Activated effector memory CD4-positive, alpha-beta T cell treated with Interleukin-2 at 50 U/mL for 16 hours (primary cell): ENCODE data around the gene ARHGEF37.

Source experiments
- DNase-seq: peaks from one replicate; pipeline ENCODE4 v3.0.0-alpha.2; 2020

Gene ARHGEF37

DNA sequence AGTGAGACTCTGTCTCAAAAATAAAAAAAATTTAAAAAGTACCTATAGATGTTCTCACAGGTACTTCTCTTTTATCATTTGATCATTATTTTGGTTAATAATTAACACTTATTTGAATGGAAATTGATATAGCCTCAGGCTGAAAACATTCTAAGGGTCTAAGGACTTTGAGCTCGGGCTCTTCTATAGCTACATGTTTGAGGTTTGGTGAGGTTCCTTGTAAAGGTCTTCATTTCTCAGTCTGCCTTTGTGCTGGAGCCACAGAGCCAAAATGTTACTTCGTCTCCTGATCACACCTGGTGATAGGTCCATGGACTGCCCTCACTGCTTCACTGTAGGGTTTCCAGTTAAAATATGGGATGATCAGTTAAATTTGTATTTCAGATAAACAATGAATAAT, 22.6 kb downstream of the ARHGEF37 start:
- no peak for DNase-seq

DNA sequence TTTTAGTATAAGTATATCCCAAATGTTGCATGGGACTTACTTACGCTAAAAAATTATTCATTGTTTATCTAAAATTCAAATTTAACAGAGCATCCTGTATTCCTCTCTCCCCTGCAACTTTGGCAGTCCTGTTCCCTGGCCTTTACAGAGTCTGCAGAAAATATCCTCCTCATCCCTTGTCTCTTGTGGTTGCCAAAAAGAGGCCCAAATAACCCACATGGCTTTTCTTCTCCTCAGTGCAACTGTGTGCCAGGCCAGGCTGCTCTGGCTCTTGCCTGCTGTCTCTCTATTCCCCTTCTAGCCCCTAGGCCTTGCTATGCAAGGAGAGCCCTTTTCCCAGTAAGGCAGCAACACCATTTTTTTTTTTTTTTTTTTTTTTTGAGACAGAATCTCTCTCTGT, 23.0 kb downstream of the ARHGEF37 start:
- no peak for DNase-seq

- DNase-seq = no peak
Observed at GRCh38 chr5:149605354-149605997, 24.2 kb downstream of the ARHGEF37 start.

- no peak for DNase-seq
Observed at GRCh38 chr5:149605998-149606724, 24.9 kb downstream of the ARHGEF37 start.

DNA sequence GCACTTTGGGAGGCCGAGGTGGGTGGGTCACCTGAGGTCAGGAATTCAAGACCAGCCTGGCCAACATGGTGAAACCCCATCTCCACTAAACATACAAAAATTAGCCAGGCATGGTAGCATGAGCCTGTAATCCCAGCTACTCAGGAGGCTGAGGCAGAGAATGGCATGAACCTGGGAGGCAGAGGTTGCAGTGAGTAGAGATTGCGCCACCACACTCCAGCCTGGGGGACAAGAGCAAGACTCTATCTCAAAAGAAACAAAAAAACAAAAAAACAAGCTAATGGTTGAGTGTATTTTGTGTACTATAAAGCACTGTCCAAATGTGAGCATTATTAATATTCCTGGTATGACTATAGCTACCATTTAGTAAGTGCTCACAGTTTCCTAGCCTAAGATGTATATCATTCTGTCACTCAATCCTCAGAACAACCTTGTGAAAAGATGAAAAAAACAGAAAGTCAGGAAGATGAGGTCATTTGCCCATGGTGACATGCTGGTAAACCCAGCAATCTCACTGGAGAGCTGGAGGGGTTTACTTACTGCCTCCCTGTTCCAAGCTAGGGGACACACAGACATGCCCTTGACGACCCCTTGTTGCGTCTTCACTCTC, 27.7 kb downstream of the ARHGEF37 start:
- no peak for DNase-seq

GRCh38 chr5:149609640-149610219, 28.4 kb downstream of the ARHGEF37 start:
- no peak for DNase-seq

DNA sequence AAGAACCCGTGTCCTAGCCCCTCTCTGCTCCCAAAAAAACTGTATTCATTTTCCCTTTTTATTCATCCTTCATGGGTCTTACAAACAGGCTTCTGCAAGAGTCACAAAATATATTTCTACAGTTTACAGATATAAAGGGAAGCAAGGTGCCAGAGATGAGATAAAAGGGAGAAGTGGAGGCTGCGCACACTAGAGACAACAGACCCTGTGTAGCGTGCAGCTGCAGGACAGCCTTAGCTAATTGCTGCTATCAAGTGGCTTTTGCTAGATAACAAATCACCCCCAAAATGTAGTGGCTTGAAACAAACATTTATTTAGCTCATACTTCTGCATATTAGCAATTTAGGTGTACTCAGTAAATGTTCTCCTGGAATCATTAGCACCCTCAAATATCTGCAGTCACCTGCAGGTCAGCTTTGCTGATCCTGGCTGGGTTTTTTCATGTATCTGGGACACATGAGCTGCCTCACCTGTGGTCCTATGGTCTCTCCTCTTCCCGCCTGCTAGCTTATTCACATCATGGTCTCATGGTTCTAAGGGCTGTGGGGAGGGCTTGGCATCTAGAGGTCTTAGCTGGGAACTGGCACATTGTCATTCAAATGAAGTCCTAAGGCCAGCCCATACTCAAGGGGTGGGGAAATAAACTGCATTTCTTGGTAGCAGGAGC, 29.4 kb downstream of the ARHGEF37 start:
- DNase-seq = no peak

DNA sequence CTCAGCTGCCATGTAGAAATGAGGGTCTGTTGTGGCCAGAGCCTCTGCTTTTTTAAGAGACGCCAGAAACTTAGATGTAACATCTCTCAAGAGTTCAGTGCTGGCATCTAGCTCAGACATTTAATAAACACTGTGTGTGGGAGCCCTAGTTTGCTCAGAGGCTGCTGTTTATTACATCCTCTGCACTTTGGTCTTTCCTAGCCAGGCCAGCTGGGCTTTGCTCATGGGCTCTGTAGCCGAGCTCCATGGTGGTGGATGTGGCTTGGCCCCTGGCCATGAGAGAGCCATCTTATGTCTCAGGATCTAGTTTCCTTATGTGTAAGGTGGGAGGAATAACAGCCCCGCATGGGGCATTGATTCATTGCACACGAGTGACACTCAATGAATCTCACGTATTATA, 30.0 kb downstream of the ARHGEF37 start:
- no peak for DNase-seq

DNA sequence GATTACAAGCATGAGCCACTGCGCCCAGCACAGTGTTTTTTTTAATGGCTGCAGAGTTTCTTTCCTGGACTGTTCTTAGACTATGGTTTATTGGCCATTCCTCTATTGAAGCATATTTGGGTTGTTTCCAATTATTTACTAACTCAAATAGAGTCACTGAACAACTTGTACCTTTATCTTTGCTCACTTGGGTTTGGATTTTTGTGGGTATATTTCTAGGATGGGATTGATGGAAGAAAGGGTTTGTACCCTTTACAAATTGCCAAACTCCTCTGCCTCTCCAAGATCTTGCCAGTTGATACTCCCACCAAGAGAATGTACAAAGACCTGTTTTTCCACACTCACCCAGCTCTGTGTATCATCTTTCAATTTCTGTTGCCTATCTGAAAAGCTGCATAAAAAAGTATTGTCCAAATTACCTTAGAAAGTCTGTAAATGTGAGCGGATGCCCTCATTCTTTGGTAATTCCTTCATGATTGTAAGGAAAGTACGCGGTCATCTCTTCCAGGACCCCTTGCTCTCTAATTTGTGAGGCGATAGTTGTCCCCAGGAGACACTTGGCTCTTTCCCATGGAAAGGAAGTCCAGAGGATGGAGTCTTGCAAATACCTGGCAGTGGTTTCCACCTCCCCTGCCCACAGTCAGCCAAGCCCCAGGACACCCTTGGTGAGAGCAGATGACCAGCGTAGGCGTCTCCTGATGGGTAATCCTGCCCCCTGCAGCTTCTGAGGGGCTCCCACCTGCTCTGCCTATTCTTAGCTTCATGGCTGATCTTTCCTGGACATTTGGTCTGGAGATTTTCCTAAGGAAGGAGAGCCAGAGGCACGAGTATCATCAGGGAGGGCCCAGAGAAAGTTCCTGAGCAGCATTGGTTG, 33.0 kb downstream of the ARHGEF37 start:
- no peak for DNase-seq

DNA sequence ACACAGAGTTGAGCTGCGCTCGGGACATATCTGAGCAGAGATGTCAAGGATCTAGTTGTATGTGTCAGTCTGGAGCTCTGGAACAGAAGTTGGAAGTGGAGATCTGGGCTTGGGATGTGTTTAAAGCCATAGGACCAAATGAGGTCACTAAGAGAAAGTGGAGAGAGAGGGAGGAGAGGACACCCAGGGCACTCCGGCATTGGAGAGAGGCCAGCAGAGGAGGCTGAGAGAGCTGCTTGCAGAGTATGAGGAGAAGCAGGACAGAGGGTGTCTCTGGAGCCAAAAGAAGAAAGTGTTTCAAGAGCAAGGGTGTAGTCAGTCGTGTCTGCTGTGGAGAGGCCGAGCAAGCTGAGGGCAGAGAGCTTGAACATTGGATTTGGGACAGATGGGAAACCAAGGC, 34.7 kb downstream of the ARHGEF37 start:
- DNase-seq = no peak

- DNase-seq = no peak
Observed at GRCh38 chr5:149616727-149617285, 35.5 kb downstream of the ARHGEF37 start.

GRCh38 chr5:149617760-149618306, 36.5 kb downstream of the ARHGEF37 start:
- DNase-seq = no peak

DNA sequence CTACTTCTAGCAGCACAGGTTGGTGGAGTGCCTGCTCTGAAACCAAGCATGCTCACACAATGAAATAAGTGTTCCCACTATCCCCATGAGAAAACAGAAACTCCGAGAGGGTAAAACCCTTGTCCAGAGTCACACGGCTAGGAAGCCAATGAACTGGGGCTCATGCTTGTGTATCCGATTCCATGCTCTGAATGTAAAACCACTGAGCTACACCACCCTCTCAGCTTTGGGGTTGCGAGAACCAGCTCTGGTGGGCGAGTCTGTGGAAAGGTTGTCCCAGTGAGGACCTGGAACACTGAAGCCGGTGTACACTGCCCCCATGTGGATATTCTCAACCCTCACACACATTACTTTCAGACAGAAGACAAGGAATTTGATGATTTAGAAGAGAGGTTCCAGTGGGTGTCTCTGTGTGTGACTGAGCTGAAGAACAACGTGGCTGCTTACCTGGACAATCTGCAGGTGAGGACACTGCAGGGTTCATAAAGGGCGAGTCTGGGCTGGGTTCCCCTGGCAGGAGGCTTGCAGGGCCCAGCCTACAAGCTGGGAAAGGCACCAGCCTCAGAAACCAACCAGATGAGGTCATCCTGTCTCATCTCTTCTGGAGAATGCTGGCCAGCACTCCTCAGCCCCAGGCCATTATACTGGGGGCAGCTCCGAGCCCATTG, 37.4 kb downstream of the ARHGEF37 start:
- DNase-seq = no peak

GRCh38 chr5:149621415-149622098, 40.3 kb downstream of the ARHGEF37 start:
- DNase-seq = no peak

DNA sequence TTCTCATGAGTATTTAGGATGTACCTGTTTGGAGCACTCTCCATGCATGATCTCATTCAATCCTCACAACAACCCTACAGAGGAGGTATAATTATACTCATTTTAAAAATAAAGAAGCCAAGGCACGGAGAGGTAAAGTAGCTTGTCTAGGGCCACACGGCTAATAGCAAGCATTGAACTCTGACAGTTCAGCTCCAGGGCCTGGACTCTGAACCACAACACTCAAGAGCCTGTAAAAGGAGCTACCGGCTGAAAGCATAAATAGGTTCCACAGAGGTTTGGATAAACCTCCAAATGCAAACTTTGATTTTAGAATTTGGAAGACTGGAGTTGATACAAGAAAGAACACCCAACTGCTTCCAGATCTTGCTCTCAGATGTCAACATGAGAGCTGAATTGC, 41.2 kb downstream of the ARHGEF37 start:
- no peak for DNase-seq

DNA sequence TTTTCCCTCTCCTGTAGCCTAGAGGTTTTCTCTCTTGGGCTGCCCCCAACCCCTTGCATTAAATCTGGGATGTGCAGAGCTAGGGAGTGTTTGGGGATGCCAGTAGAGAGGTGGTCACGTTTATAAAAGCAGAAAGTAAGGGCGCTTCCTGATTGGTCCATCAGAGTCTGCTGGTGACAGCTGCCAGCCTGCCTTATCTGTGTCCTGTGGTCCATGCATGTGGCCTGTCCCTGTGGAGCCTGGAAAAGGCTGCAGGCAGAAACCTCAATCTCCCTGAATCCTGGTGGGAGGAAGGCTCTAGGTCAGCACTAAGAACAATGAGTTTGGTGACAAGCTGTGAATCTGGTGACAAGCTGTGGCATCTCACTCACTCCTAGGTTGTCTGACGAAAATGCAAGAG, 42.2 kb downstream of the ARHGEF37 start:
- DNase-seq = no peak

DNA sequence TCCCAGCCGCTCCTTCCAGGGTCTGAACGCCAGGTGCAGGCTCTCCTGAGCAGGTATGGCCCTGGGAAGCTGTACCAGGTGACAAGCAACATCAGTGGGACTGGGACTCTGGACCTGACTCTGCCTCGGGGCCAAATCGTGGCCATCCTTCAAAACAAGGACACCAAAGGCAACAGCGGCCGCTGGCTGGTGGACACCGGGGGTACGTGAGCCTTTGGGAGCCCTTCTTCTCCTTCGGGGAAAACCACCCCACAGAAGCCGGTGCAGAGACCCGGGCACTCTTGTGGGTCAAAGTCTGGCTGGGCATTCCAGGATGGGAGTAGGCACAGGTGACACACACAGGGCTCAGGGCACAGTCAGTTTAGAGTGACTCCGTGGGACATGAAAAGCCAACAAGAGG, 45.8 kb downstream of the ARHGEF37 start:
- DNase-seq = no peak

DNA sequence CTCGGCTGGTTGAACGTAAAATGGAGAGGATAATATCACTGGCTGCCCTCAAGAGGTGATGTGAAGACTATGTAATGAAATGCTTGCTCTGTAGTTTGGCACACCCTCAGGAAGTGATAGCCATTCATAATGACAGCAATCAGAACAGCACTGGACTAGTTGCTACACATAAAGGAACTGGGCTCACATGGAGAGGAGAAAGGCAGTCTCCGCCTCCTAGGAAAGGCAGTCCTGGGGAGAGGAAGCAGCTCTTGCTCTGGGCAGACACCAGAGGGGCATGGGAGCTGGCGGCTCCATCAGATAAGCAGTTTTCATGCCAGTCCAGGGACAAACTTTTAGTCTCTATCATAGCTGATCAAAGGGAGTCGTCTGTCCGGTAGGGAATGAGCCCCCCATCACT, 46.9 kb downstream of the ARHGEF37 start:
- no peak for DNase-seq

DNA sequence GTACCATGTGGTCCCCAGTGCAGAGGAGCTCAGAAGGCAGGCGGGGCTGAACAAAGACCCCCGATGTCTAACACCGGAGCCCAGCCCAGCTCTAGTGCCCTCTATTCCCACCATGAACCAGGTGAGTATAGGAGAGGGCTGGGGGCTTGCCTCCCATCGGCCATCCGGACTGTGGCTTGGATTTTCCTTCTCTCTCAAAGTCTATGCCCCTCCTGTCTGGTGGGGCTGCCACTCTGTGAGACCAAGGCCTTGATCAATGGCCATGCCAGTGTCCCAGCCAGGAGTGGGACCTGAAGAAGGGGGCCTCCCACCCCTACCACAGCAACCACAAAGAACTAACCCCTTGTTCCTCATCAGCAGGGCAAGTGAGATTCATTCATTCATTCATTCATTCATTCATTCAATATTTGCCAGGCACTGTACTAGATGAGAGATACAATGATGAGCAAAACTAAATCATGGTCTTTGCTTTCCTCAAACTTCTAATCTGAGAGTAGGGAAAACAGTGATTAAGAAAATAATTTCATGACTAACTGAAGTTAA, 47.6 kb downstream of the ARHGEF37 start:
- no peak for DNase-seq

DNA sequence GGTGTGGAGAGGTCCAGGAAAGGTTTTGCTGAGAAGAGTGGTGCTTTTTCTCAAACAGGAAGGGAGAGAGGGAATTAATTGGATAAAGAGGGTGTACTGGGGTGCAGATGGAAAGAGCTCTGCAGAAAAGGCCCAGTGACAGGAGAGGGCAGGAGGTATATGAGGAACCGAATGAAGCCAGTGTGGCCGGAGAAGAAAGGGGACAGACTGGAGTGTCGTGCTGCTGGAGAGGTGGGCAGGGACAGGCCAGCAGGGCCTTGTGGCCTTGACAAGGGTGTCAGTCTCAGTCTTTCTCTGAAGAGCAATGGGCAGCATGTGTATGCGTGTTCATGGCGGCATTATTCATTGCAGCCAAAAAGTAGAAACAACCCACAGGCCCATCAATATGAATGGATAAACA, 48.1 kb downstream of the ARHGEF37 start:
- no peak for DNase-seq
